Left ventricle myocardium superior (tissue), 1 donor: ENCODE data around the gene RASIP1. TPM values are rescaled to one million over a fixed set of nuclear protein-coding genes. Genes with fewer than 3 reads are reported as not detected.
A peak's percentile ranks its signal among the peaks of the same experiment; 100 is the strongest.
"Not testable (repeated sequence)": the region's sequence is repeated elsewhere in the genome, so short reads cannot be mapped to it uniquely, and the experiment has no call there.

Source experiments
- ATAC-seq: fragments of 200-7000 bp; cut with Tn5 transposase; one replicate; pipeline ENCODE4 v1.9.1; 2020; ENCODE audit warnings: mild to moderate bottlenecking, moderate library complexity
- DNase-seq: peaks from one replicate; pipeline ENCODE4 v3.0.0-alpha.2; 2020
- intact Hi-C: fragments of 100-400 bp; cut with micrococcal nuclease; formaldehyde crosslinking; loops from one replicate; pipeline ENCODE4 v1.11.0; 2022
- total RNA-seq: library from RNA; stranded (reverse); fragmentation: NEBNext Ultra II Directional; extraction: Animal tissue kit (Norgen Biotek cat#: 25700); gene quantifications from one replicate; pipeline ENCODE4 v1.2.1, GENCODE V29; 2021
- donor health status: DM: no; HTN: yes; CAD: no; lungs with severe emphysema.

The RASIP1 gene
- total RNA-seq, 1 donor from 2014 or later: 13.7 TPM

GRCh38 chr19:48686088-48686487, 54.3 kb downstream of the RASIP1 start:
- no peak for DNase-seq
- ATAC-seq: no peak
- intact Hi-C loops: no loop called here

GRCh38 chr19:48685583-48685982, 54.8 kb downstream of the RASIP1 start:
- no peak for ATAC-seq
- intact Hi-C loops: no loop called here
- no peak for DNase-seq

GRCh38 chr19:48683349-48683748, 57.1 kb downstream of the RASIP1 start:
- intact Hi-C loops: no loop called here
- ATAC-seq: peak; percentile 83
- DNase-seq: peak; percentile 80

GRCh38 chr19:48681127-48681470, 59.3 kb downstream of the RASIP1 start:
- DNase-seq (no peak), ATAC-seq (no peak)
- intact Hi-C loops: no loop called here

GRCh38 chr19:48680436-48681126, 59.8 kb downstream of the RASIP1 start:
- ATAC-seq: no peak
- DNase-seq: no peak
- intact Hi-C loops: no loop called here

- ATAC-seq, DNase-seq, intact Hi-C loops: not testable (repeated sequence)
Observed at GRCh38 chr19:48680006-48680405, 60.4 kb downstream of the RASIP1 start.

GRCh38 chr19:48678201-48678600, 62.2 kb downstream of the RASIP1 start:
- intact Hi-C loops: no loop called here
- no peak for ATAC-seq
- DNase-seq: no peak

- intact Hi-C loops: no loop called here
- DNase-seq (no peak), ATAC-seq (no peak)
Observed at GRCh38 chr19:48676887-48677286, 63.5 kb downstream of the RASIP1 start.

- DNase-seq: no peak
- ATAC-seq: no peak
- intact Hi-C loops: no loop called here
Observed at GRCh38 chr19:48676487-48676886, 63.9 kb downstream of the RASIP1 start.

GRCh38 chr19:48674921-48675824, 65.2 kb downstream of the RASIP1 start:
- ATAC-seq: peak; percentile 87
- intact Hi-C loops: no loop called here
- DNase-seq: peak; percentile 84

GRCh38 chr19:48674216-48674809, 66.1 kb downstream of the RASIP1 start:
- DNase-seq (no peak), ATAC-seq (no peak)
- intact Hi-C loops: no loop called here

GRCh38 chr19:48673436-48674100, 66.8 kb downstream of the RASIP1 start:
- intact Hi-C loops: no loop called here
- ATAC-seq (no peak), DNase-seq (no peak)

- intact Hi-C loops: no loop called here
- DNase-seq (no peak), ATAC-seq (no peak)
Observed at GRCh38 chr19:48672994-48673393, 67.4 kb downstream of the RASIP1 start, which contains the start of gene NTN5. NTN5 (minus strand) TSS chr19:48673017; CDS start chr19:48670986, 2,031 bp downstream.

GRCh38 chr19:48671446-48671995, 68.9 kb downstream of the RASIP1 start:
- ATAC-seq: no peak
- DNase-seq: no peak
- intact Hi-C loops: no loop called here

- ATAC-seq (no peak), DNase-seq (no peak)
- intact Hi-C loops: no loop called here
Observed at GRCh38 chr19:48670699-48671445, 69.5 kb downstream of the RASIP1 start.
